Tibial nerve (tissue), 4 donors: ENCODE results near the gene GK.

ENCODE experiments used
- CTCF ChIP-seq, 5 experiments: fragments of 200-600 bp in 3 of 5; fragments of 450-650 bp in 2 of 5; sonication (generic) in 3 of 5; IDR thresholded peaks; one replicate each; pipeline ENCODE4 v1.5.1; 2016 to 2019; ENCODE audit warnings: antibody characterized with exemption in 5 of 5, mild to moderate bottlenecking in 3 of 5, moderate library complexity in 2 of 5
- EP300 ChIP-seq, 2 donors: sonication (generic); formaldehyde crosslinking; IDR thresholded peaks; one replicate each; pipeline ENCODE4 v1.6.1; 2017; ENCODE audit warnings: antibody characterized with exemption in 2 of 2, mild to moderate bottlenecking in 1 of 2
- POLR2A ChIP-seq, 2 donors: fragments of 450-650 bp; IDR thresholded peaks; one replicate each; pipeline ENCODE4 v1.6.1; 2017; ENCODE audit warnings: antibody characterized with exemption in 2 of 2, mild to moderate bottlenecking in 2 of 2, moderate library complexity in 2 of 2

- TF ChIP-seq CTCF (IDR thresholded peaks at IDR 0.05) = no peak
- no peak for TF ChIP-seq POLR2A (IDR thresholded peaks at IDR 0.05)
- no peak for TF ChIP-seq EP300 (IDR thresholded peaks at IDR 0.05)
These were observed 33.1 kb upstream of the GK start for GRCh38 chrX:30620125-30620524.
